Measurements from ENCODE around the gene ERC2.
"Not testable (repeated sequence)": the region's sequence is repeated elsewhere in the genome, so short reads cannot be mapped to it uniquely, and the experiment has no call there.

Gene ERC2

GRCh38 chr3:56060521-56061278, 407.6 kb downstream of the ERC2 start:
- DNase-seq (ENCODE audit: low spot score) = no peak

- DNase-seq (ENCODE audit: low spot score) = no peak
Observed at GRCh38 chr3:56059731-56060130, 408.5 kb downstream of the ERC2 start.

- no peak for DNase-seq (ENCODE audit: low spot score)
Observed at GRCh38 chr3:56055951-56056350, 412.3 kb downstream of the ERC2 start.

- DNase-seq (ENCODE audit: low spot score) = no peak
Observed at GRCh38 chr3:56055546-56055945, 412.7 kb downstream of the ERC2 start.

- no peak for DNase-seq (ENCODE audit: low spot score)
Observed at GRCh38 chr3:56054844-56055243, 413.4 kb downstream of the ERC2 start.

GRCh38 chr3:56053727-56054126, 414.5 kb downstream of the ERC2 start:
- no peak for DNase-seq (ENCODE audit: low spot score)

GRCh38 chr3:56052188-56052587, 416.1 kb downstream of the ERC2 start:
- DNase-seq (ENCODE audit: low spot score) = no peak

GRCh38 chr3:56051052-56051451, 417.2 kb downstream of the ERC2 start:
- no peak for DNase-seq (ENCODE audit: low spot score)

GRCh38 chr3:56048946-56049345, 419.3 kb downstream of the ERC2 start:
- DNase-seq (ENCODE audit: low spot score) = no peak

GRCh38 chr3:56048331-56048730, 419.9 kb downstream of the ERC2 start:
- no peak for DNase-seq (ENCODE audit: low spot score)

GRCh38 chr3:56042326-56042951, 425.8 kb downstream of the ERC2 start:
- no peak for DNase-seq (ENCODE audit: low spot score)

GRCh38 chr3:56025326-56025725, 442.9 kb downstream of the ERC2 start:
- no peak for DNase-seq (ENCODE audit: low spot score)

GRCh38 chr3:56023546-56023945, 444.7 kb downstream of the ERC2 start:
- no peak for DNase-seq (ENCODE audit: low spot score)

GRCh38 chr3:56022619-56023018, 445.6 kb downstream of the ERC2 start:
- DNase-seq (ENCODE audit: low spot score) = no peak

- DNase-seq (ENCODE audit: low spot score) = no peak
Observed at GRCh38 chr3:56019490-56020146, 448.6 kb downstream of the ERC2 start.

- not testable (repeated sequence) for DNase-seq (ENCODE audit: low spot score)
Observed at GRCh38 chr3:56015374-56015773, 452.9 kb downstream of the ERC2 start.

- DNase-seq (ENCODE audit: low spot score) = no peak
Observed at GRCh38 chr3:56012721-56013120, 455.5 kb downstream of the ERC2 start.

GRCh38 chr3:56005196-56005805, 463.0 kb downstream of the ERC2 start:
- no peak for DNase-seq (ENCODE audit: low spot score)

GRCh38 chr3:56003129-56003528, 465.1 kb downstream of the ERC2 start:
- no peak for DNase-seq (ENCODE audit: low spot score)

GRCh38 chr3:56001991-56002390, 466.3 kb downstream of the ERC2 start:
- DNase-seq (ENCODE audit: low spot score) = no peak

- no peak for DNase-seq (ENCODE audit: low spot score)
Observed at GRCh38 chr3:56001537-56001936, 466.7 kb downstream of the ERC2 start.

- no peak for DNase-seq (ENCODE audit: low spot score)
Observed at GRCh38 chr3:55989366-55989765, 478.9 kb downstream of the ERC2 start.

GRCh38 chr3:55988905-55989304, 479.4 kb downstream of the ERC2 start:
- DNase-seq (ENCODE audit: low spot score) = no peak

Measured in ecto neural progenitor cell (in vitro differentiated cells).